CD8-positive, alpha-beta memory T cell (primary cell): ENCODE results near the gene ANKFN1. TPM values are rescaled to one million over a fixed set of nuclear protein-coding genes. Genes with fewer than 3 reads are reported as not detected.
A peak's percentile ranks its signal among the peaks of the same experiment; 100 is the strongest.

ENCODE experiments used
- CTCF ChIA-PET: fragments of 350-600 bp; sonication (Branson Sonifier 250); formaldehyde crosslinking; loops from one replicate; lab custom pipeline; 2021; ENCODE audit warnings: antibody characterized with exemption; lab: Charles Lee
- POLR2A ChIA-PET: fragments of 350-600 bp; sonication (Branson Sonifier 250); formaldehyde crosslinking; loops from one replicate; lab custom pipeline; 2021; ENCODE audit warnings: antibody characterized with exemption; lab: Charles Lee
- DNase-seq, 5 donors: peaks; one replicate each; pipeline versions ENCODE4 v3.0.0 to v3.0.0-alpha.2; 2020 to 2022; ENCODE audit warnings: mixed read lengths in 1 of 5
- H3K27ac ChIP-seq: one replicate; pipeline ENCODE4 v1.7.0; 2013; ENCODE audit warnings: low read depth, mild to moderate bottlenecking, low read length, moderate library complexity
- H3K27me3 ChIP-seq: 2 replicates; pipeline ENCODE4 v1.7.0; 2013; ENCODE audit warnings: low read length, mild to moderate bottlenecking; ENCODE audit not compliant: insufficient read depth, poor library complexity, severe bottlenecking
- H3K36me3 ChIP-seq: 2 replicates; pipeline ENCODE4 v1.7.0; 2013; ENCODE audit warnings: mild to moderate bottlenecking, low read length, moderate library complexity; ENCODE audit not compliant: insufficient read depth
- H3K4me1 ChIP-seq: 2 replicates; pipeline ENCODE4 v1.7.0; 2013; ENCODE audit warnings: mild to moderate bottlenecking, low read length, moderate library complexity; ENCODE audit not compliant: insufficient read depth
- H3K4me3 ChIP-seq: 2 replicates; pipeline ENCODE4 v1.7.0; 2013; ENCODE audit warnings: mild to moderate bottlenecking, low read length
- H3K9me3 ChIP-seq: 2 replicates; pipeline ENCODE4 v1.7.0; 2013; ENCODE audit warnings: mild to moderate bottlenecking, low read length
- H3K27ac Mint-ChIP-seq, 8 donors: one replicate each; pipeline ENCODE4 v1.8.0; 2020 to 2021; ENCODE audit warnings: mixed read lengths in 8 of 8, mild to moderate bottlenecking in 6 of 8, inconsistent platforms in 3 of 8, moderate library complexity in 3 of 8
- H3K27me3 Mint-ChIP-seq, 2 donors: one replicate each; pipeline ENCODE4 v1.8.0; 2020 to 2021; ENCODE audit warnings: mixed read lengths in 2 of 2, mild to moderate bottlenecking in 1 of 2, moderate library complexity in 1 of 2
- H3K36me3 Mint-ChIP-seq, 3 donors: one replicate each; pipeline ENCODE4 v1.8.0; 2020 to 2021; ENCODE audit warnings: mixed read lengths in 3 of 3, inconsistent platforms in 1 of 3, mild to moderate bottlenecking in 1 of 3
- H3K4me1 Mint-ChIP-seq, 3 donors: one replicate each; pipeline ENCODE4 v1.8.0; 2020 to 2021; ENCODE audit warnings: mixed read lengths in 3 of 3, inconsistent platforms in 1 of 3, mild to moderate bottlenecking in 1 of 3
- H3K4me3 Mint-ChIP-seq, 7 donors: one replicate each; pipeline ENCODE4 v1.8.0; 2020 to 2021; ENCODE audit warnings: mixed read lengths in 7 of 7, mild to moderate bottlenecking in 6 of 7, moderate library complexity in 4 of 7, inconsistent platforms in 2 of 7
- H3K9me3 Mint-ChIP-seq, 5 donors: one replicate each; pipeline ENCODE4 v1.8.0; 2020 to 2022; ENCODE audit warnings: mixed read lengths in 5 of 5, mild to moderate bottlenecking in 3 of 5, moderate library complexity in 2 of 5, inconsistent platforms in 1 of 5
- polyA plus RNA-seq: library from polyadenylated mRNA; unstranded; fragments of 300-500 nt; fragmentation: Illumina TruSeq; gene quantifications from one replicate; pipeline ENCODE4 v1.2.3, GENCODE V29; 2021
- total RNA-seq, 2 experiments: library from RNA; stranded (reverse); gene quantifications; one replicate each; pipeline ENCODE4 v1.2.3, GENCODE V29; 2021

The ANKFN1 gene
- total and polyA plus RNA-seq, 3 experiments from 2014 or later = not detected

DNA sequence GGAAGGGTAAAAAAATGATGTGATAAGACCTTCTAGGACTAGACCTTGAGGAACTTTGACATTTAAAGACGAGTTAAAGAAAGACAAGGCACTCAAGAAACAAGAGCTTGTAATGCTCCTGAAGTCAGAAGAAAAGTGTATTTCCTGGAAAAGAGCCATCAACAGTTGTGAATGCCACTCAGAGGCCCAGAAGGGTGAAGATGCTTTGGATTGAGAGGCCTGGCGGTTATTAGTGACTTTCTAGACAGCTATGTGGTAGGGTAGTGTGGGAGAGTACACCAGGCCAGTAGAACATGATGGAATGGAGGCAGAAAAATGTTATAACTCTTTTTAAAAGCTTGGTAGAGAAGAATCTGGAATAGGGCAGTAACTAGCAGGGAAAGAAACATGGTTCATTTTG is 34.1 kb upstream of the ANKFN1 start:
- Mint-ChIP-seq H3K9me3 (no peaks in the 10 kb centered on the region), H3K36me3 (no peaks in the 10 kb centered on the region), H3K4me1 (no peaks in the 10 kb centered on the region), H3K27ac (no peak overlapping the region), H3K4me3 (no peak overlapping the region), H3K27me3 (peaks cover 0 to 2% of the 10 kb centered on the region in 2 donors)
- CTCF ChIA-PET = no interaction called here
- DNase-seq = no peak
- H3K9me3 ChIP-seq = no peaks in the 10 kb centered on the region
- H3K36me3 ChIP-seq = no peaks in the 10 kb centered on the region
- no peak overlapping the region for H3K27ac ChIP-seq
- POLR2A ChIA-PET = no interaction called here
- H3K4me1 ChIP-seq = no peaks in the 10 kb centered on the region
- H3K27me3 ChIP-seq = no peaks in the 10 kb centered on the region
- no peak overlapping the region for H3K4me3 ChIP-seq

DNA sequence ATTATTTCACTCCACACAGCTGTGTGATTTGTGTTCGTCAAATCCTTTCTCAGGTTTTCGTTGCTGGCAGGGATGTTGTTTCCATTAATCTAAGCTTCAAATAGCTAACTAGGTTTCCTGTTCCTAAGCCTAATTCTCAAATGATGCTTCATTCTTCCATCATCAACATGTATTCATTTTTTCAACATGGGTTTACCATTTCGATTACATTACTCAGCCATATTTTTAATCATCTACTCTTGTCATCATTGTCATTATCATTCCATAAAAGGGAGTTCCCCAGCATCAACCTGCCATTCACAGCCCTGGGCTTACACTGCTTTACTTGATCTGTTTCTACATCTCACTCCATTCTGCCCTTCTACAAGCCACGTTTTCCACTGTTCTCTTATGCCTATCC is 33.3 kb upstream of the ANKFN1 start:
- H3K9me3 Mint-ChIP-seq = no peaks in the 10 kb centered on the region
- H3K9me3 ChIP-seq = no peaks in the 10 kb centered on the region
- no peak overlapping the region for H3K27ac Mint-ChIP-seq
- DNase-seq = no peak
- H3K4me3 ChIP-seq = no peak overlapping the region
- H3K27ac ChIP-seq = no peak overlapping the region
- no peak overlapping the region for H3K4me3 Mint-ChIP-seq
- H3K27me3 ChIP-seq = no peaks in the 10 kb centered on the region
- ChIA-PET POLR2A (no interaction called here), CTCF (no interaction called here)
- H3K36me3 Mint-ChIP-seq = no peaks in the 10 kb centered on the region
- no peaks in the 10 kb centered on the region for H3K36me3 ChIP-seq
- no peaks in the 10 kb centered on the region for H3K4me1 ChIP-seq
- H3K4me1 Mint-ChIP-seq = no peaks in the 10 kb centered on the region
- peaks cover 0 to 6% of the 10 kb centered on the region in 2 donors for H3K27me3 Mint-ChIP-seq

- Histone ChIP-seq H3K4me1 (no peaks in the 10 kb centered on the region), H3K9me3 (no peaks in the 10 kb centered on the region), H3K36me3 (no peaks in the 10 kb centered on the region), H3K4me3 (no peak overlapping the region), H3K27me3 (no peaks in the 10 kb centered on the region), H3K27ac (no peak overlapping the region)
- no peaks in the 10 kb centered on the region for H3K9me3 Mint-ChIP-seq
- DNase-seq = no peak
- H3K4me3 Mint-ChIP-seq = no peak overlapping the region
- peaks cover 3 to 6% of the 10 kb centered on the region in 2 donors for H3K27me3 Mint-ChIP-seq
- H3K36me3 Mint-ChIP-seq = no peaks in the 10 kb centered on the region
- ChIA-PET CTCF (no interaction called here), POLR2A (no interaction called here)
- H3K27ac Mint-ChIP-seq = no peak overlapping the region
- H3K4me1 Mint-ChIP-seq = no peaks in the 10 kb centered on the region
Measured at GRCh38 chr17:56121191-56122051, 31.9 kb upstream of the ANKFN1 start.

DNA sequence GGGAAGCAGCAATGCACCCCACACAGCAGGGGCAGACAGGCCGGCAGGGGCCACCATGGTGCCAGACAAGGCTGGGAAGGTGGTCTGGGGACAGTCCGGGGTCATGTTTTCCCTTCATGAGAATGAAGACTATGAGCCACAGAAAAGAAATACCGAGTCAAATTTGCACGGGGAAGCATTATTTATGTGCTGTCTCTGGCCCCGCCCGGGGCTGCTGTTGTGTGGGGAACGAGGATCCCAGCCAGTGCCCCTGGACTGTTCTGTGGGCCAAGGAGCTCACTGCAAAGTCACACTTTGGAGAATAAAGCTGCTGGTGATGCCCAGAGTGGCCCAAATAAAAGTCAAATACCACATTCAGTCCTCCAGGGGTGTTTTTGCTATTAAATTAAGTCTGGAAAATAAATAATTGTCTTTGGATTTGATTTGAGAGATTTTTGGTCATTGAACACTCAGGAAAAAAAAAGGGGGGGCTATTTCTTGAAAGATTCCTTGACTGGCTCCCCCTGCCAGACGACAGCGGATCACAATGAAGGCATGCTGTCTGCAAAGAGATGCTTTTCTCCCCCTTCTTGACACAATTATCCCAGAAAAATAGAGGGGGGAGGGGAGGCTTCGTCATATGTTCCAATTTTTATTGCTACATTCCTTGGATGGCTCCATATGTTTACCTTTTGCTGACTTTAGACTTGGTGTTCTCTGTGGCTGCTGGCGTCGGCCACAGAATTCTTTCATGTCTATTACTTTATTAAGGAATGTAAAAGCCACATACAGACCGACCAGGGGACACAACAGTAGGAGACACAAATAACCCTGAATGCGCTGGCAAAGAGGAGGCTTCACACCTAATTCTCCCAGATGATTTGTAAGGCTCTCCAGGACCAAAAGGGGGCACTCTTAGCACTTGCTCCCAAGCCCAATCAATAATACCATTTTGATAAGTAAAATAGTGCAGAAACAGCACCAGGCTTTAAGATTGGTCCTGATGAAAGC is 27.1 kb upstream of the ANKFN1 start:
- no peak overlapping the region for H3K27ac Mint-ChIP-seq
- peak in 1 of 5 donors; percentile 1 for DNase-seq
- H3K36me3 ChIP-seq = no peaks in the 10 kb centered on the region
- H3K27ac ChIP-seq = no peak overlapping the region
- no peaks in the 10 kb centered on the region for H3K9me3 ChIP-seq
- H3K4me3 ChIP-seq = no peak overlapping the region
- no peaks in the 10 kb centered on the region for H3K36me3 Mint-ChIP-seq
- H3K4me1 ChIP-seq = no peaks in the 10 kb centered on the region
- ChIA-PET CTCF (no interaction called here), POLR2A (no interaction called here)
- no peak overlapping the region for H3K4me3 Mint-ChIP-seq
- no peaks in the 10 kb centered on the region for H3K4me1 Mint-ChIP-seq
- no peaks in the 10 kb centered on the region for H3K9me3 Mint-ChIP-seq
- peaks cover 3 to 7% of the 10 kb centered on the region in 2 donors for H3K27me3 Mint-ChIP-seq
- no peaks in the 10 kb centered on the region for H3K27me3 ChIP-seq

DNA sequence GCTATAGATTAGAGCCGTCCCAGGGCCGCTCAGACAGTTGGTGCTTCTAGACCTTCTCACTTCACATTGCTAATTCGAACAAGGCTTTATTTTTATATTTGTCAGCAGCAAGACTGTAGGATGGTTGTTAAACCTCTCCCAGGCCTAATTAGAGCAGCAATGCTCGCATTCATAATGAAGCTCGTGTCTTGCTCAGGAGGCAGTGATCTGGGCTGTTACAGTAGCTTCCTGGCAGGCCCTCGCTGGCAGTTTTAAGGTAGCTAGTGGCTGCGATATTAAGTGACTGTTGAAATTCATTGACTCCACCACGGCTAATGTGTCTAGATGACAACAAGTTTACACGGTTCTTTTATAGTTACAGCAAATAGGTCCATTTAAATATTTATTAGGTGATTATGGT is 23.2 kb upstream of the ANKFN1 start:
- no peak overlapping the region for H3K27ac Mint-ChIP-seq
- no peaks in the 10 kb centered on the region for H3K36me3 ChIP-seq
- H3K9me3 ChIP-seq = no peaks in the 10 kb centered on the region
- H3K9me3 Mint-ChIP-seq = no peaks in the 10 kb centered on the region
- no peak for DNase-seq
- H3K36me3 Mint-ChIP-seq = no peaks in the 10 kb centered on the region
- peaks cover 1 to 3% of the 10 kb centered on the region in 2 donors for H3K27me3 Mint-ChIP-seq
- ChIA-PET CTCF (no interaction called here), POLR2A (no interaction called here)
- no peak overlapping the region for H3K4me3 Mint-ChIP-seq
- H3K4me1 Mint-ChIP-seq = no peaks in the 10 kb centered on the region
- no peaks in the 10 kb centered on the region for H3K4me1 ChIP-seq
- no peak overlapping the region for H3K27ac ChIP-seq
- H3K27me3 ChIP-seq = no peaks in the 10 kb centered on the region
- H3K4me3 ChIP-seq = no peak overlapping the region

- Histone ChIP-seq H3K4me1 (no peaks in the 10 kb centered on the region), H3K9me3 (no peaks in the 10 kb centered on the region), H3K27me3 (no peaks in the 10 kb centered on the region), H3K27ac (no peak overlapping the region), H3K36me3 (no peaks in the 10 kb centered on the region), H3K4me3 (no peak overlapping the region)
- Mint-ChIP-seq H3K4me1 (no peaks in the 10 kb centered on the region), H3K4me3 (no peak overlapping the region), H3K27me3 (peaks cover under 1 to 1% of the 10 kb centered on the region in 2 donors), H3K27ac (no peak overlapping the region), H3K9me3 (peaks cover 0 to 2% (median 0%) of the 10 kb centered on the region in 5 donors), H3K36me3 (no peaks in the 10 kb centered on the region)
- CTCF ChIA-PET = no interaction called here
- DNase-seq = no peak
- POLR2A ChIA-PET = no interaction called here
Measured at GRCh38 chr17:56130631-56131030, 22.6 kb upstream of the ANKFN1 start.

DNA sequence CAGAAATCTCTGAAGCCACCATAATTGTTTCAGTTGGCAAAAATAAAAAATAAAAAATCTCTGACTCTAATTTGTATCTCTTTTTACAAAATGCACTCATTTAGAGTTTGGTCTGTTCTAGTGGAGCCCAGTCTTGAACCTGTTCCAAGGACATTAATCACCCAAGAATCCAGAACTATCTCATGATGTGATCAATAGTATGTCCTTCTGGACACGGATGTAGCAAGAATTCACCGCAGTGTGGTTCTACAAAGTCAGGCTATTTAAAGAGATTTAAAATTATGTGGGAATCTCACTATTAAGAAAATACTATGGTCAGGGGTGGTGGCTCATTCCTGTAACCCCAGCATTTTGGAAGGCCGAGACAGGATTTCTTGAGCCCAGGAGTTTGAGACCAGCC is 21.8 kb upstream of the ANKFN1 start:
- Histone ChIP-seq H3K4me3 (no peak overlapping the region), H3K9me3 (no peaks in the 10 kb centered on the region), H3K4me1 (no peaks in the 10 kb centered on the region), H3K27me3 (no peaks in the 10 kb centered on the region), H3K36me3 (no peaks in the 10 kb centered on the region), H3K27ac (no peak overlapping the region)
- Mint-ChIP-seq H3K27ac (no peak overlapping the region), H3K9me3 (peaks cover 0 to 7% (median 0%) of the 10 kb centered on the region in 5 donors), H3K27me3 (peaks cover 0 to 1% of the 10 kb centered on the region in 2 donors), H3K4me3 (no peak overlapping the region), H3K36me3 (no peaks in the 10 kb centered on the region), H3K4me1 (no peaks in the 10 kb centered on the region)
- CTCF ChIA-PET = no interaction called here
- POLR2A ChIA-PET = no interaction called here
- DNase-seq = no peak

DNA sequence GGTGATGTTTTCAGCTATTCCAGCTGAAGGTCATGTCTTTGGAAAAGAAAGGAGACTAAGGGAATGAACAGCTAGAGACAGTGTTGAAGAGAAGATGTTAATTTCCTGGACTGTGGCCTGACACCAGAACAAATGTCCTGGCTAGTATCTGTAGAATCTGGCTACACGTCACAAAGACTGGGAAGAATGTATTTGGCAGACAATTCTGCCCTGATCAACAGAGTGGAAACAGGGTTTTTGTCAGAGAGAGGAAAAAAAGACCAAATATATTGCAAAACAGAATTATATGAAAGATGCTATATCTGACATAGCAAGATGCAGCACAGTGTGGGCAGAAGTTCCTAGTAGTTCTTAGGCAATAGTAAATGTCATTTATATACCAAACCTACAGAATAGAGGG is 17.0 kb upstream of the ANKFN1 start:
- POLR2A ChIA-PET = no interaction called here
- H3K4me1 Mint-ChIP-seq = no peaks in the 10 kb centered on the region
- no peaks in the 10 kb centered on the region for H3K4me1 ChIP-seq
- H3K36me3 Mint-ChIP-seq = no peaks in the 10 kb centered on the region
- no peak for DNase-seq
- no peak overlapping the region for H3K4me3 ChIP-seq
- CTCF ChIA-PET = no interaction called here
- H3K36me3 ChIP-seq = no peaks in the 10 kb centered on the region
- no peak overlapping the region for H3K27ac Mint-ChIP-seq
- no peaks in the 10 kb centered on the region for H3K9me3 ChIP-seq
- no peaks in the 10 kb centered on the region for H3K27me3 ChIP-seq
- H3K4me3 Mint-ChIP-seq = no peak overlapping the region
- H3K9me3 Mint-ChIP-seq = peaks cover 0 to 7% (median 0%) of the 10 kb centered on the region in 5 donors
- H3K27me3 Mint-ChIP-seq = peaks cover 0 to 2% of the 10 kb centered on the region in 2 donors
- no peak overlapping the region for H3K27ac ChIP-seq
